Activated CD8-positive, alpha-beta memory T cell treated with anti-CD3 and anti-CD28 coated beads for 4 hours (primary cell): Measurements from ENCODE around the gene CMC1.

Source experiments
- DNase-seq, 2 donors: peaks; one replicate each; pipeline ENCODE4 v3.0.0-alpha.2; 2020; ENCODE audit warnings: low read depth in 2 of 2

Gene CMC1

DNA sequence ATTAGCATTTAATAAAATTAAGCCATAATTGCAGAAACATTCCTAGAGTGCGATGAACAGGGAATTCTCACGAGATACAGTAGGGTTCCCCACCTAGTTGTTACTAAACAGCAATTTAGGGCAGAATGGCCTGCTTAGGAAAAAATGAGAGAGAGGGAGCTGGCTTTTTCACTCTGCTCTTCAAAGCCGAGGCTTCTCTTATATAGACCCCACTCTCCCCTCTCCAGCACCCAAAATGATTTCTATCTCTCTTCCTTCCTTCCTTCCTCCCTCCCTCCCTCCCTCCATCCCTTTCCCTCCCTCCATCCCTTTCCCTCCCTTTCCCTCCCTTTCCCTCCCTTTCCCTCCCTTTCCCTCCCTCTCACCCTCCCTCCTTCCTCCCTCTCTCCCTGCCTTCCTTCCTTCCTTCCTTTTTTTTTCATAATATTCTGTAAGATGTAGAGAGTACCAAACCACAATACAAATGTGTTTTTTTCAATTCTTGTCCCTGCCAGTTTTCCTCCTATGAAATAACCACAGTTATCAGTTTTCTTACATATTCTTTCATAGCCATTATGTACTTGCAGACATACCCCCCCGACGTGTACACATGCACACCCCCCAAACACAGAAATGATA, 59.0 kb downstream of the CMC1 start:
- DNase-seq = no peak

DNA sequence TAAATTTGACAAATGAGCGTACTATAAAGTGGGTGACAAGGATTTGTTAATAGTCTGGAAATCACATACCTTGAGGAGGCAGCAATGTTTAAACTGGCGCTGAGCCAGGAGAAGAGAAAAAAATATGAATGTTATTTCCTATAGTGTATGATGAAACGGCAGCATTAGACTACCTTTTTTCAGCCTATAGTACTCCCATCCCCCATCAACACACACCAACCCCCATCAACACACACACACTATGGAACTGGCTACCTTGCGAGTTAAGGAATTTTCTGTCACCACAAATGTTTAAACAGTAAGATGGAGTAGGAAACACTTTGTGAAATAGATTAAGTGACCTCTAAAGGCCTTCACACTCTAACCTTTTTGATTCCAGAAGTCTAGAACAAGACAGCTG, 60.3 kb downstream of the CMC1 start:
- DNase-seq = no peak

DNA sequence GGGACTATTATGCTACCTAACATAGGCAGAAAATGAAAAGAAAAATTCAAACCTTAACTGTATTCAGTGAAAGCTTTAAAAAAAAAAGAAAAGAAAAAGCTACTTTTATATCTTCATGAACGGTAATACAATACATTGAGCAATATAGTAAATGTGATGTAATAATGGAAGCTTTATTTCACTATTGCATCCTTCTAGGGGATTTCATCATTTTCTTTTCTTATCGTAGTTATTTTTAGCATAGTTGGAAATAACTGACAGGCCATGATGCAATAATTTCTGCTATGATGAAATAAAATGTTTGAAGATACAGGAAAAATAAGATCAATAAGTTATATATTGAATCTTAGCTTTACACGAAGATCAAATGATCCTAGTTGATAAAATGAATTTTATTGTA, 66.8 kb downstream of the CMC1 start:
- DNase-seq = no peak

DNA sequence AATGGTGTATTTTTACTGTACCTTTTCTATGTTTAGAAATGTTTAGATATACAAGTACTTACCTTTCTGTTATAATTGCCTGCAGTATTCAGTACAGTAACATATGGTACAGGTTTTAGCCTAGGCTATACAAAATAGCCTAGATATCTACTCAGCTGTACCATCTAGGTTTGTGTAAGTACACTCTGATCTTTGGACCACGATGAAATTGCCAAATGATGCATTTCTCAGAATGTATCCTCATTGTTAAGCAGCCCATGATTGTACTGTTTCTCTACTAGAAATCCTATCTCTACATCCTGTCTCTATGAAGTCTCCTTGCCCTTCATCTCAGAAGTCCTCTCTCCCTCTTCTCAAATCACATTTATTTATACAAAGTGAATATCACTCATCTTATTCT, 74.3 kb downstream of the CMC1 start:
- no peak for DNase-seq

DNA sequence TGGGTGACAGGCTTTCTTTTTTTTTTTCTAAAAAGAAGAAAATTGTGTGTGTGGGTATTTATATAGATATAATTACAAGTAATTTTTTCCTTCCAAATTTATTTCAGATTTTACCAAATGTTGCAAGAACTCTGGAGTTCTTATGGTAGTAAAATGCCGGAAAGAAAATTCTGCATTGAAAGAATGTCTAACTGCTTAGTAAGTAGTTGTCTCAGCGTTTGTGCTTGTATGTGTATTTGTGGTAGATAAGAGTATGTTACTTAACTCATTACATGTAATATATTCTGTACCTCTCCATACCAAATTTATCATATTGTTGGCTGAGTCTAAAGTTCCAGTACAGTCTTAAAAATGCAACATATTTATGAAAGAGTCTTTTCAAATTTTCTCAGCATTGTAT, 74.8 kb downstream of the CMC1 start:
- no peak for DNase-seq

DNA sequence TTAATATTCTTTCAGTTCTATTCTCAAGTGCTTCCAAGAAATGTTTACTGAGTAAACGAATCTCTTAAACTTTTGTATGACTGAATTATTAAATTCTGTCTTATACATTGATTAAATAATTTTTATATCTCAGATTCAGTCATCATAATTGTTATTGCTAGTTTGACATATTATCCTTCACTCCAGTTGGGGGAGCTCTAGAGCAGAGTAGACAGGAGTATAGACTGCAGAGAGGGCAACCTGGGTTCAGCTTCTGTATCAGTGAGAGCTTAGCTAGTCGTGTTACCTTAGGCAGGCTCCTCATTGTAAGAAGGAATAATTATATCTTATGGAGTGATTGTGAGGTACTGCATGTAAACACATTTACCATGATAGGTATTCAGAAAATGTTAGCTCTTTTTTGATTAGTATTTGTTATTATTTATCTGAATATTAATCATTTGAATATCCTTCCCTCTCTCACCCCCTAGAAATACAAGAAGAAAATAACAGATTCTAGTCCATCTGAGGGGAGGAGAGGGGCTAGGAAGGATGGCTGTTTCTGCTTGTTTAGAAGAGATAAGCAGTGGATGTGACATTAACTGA, 76.1 kb downstream of the CMC1 start:
- no peak for DNase-seq

DNA sequence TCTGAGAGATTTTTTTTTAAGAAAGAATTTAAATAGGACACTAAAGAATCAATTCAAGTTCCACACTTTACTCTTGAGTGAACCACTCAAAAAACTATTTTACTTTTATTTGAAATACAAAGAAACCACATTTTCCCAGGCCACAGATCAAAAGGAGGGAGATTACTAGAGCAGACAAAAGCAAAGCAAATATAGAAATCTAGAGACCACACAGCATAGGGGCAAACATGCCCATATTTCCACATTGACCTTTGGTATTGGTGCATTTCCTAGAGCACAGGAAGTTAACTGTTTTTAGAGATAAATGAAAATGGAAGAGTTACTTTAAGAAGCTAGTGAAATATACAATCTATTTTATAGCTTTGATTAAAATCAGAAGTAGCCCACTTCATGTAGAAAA, 79.6 kb downstream of the CMC1 start:
- DNase-seq = no peak

DNA sequence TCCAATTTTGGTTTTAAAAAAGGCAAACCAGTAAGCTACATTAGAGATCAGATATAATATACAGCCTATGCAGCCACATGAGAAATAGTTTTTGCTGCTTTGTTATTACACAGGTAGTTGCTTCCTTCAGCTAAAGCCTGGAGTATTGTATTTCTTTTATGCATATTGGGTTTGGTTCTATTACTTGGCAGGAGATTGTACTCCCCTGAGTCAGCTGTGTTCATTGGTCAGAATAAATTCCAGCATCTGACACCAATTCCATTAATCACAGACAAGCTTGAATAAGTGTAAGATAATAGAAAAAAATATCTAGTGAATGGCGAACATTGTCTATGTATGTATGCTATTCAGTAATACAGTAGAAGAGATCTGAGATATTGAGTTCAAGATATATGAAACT, 81.0 kb downstream of the CMC1 start:
- no peak for DNase-seq

DNA sequence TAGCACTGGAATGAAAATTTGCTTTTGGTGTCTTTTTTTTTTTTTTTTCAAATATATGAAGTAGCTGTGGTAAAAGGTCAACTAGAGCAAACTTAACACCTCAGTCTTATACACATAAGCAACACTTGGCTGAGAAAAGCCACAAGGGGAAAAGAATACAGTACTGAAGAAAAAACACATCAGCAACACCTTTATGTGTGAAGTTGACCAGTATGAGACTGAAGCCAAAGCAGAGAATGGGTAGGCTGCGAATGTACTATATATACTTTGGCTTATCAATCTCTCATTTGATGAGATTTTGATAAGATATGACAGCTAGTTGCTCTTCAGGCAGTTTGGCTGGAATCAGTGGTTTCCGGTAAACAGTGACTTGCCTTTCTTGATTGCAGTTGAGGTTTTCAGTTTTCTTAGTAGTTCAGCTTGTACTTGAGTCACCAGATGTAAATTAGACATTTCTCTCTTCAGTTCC, 85.1 kb downstream of the CMC1 start:
- DNase-seq = peak in 1 of 2 donors; percentile 20

DNA sequence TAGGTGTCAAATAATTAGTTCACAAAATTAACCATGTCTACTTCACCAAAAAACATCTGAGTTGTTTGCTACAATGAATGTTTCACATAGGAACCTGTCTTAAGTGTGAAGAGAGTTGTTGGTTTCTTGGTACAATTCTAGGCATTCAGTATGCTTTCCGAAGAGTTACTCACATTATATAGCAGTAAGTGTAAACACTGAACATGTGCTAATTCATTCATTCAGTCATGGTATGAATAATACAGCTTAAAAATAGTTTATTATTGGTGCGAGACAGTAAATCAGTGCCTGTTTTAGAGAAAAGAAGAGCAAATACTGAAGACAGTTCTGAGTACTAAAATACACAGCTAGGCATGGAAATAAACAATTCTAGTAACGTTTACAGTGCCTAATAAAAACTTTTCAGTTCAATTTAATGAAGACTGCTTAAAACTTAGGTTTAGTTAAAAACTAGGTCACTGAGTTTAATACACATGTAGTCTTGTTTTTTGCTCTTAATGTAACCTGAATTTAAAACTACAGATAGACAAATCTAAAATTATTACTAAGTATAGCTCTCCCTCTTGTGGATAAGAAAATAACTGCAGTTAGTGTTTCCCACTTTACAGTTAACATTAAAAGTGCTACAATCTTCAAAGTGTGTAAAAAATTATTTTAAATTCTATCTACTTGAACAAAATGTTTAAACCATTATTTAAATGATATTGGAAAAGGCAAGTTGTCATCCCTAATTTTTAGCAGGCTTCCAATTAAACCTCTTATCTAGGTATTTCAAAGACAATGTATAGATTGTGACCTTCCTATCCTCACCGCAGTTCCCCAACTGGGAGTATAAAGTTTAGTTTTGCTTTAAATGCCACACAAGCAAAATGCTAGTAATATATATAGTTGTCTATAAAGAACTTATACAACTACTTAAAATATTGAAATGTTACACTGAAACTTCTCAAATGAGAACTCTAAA, 87.1 kb downstream of the CMC1 start:
- no peak for DNase-seq

DNA sequence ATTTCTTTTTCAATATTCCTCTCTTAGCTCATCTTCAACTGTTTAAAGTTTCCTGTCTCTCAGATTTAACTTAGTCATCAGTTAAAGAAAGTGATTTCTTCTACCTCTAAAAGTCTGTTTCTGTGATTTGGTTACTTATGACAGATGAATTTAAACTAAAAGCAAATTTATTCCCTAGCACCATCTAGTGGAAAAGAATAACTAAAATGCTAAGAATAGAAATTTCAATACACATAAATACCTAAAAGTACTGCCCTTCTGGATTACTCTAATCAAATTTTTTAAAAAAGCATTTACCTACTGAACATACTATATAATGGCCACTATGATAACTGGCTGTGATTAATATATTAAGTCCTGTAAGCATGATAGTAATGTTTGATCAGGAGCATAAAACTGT, 93.1 kb downstream of the CMC1 start:
- no peak for DNase-seq

DNA sequence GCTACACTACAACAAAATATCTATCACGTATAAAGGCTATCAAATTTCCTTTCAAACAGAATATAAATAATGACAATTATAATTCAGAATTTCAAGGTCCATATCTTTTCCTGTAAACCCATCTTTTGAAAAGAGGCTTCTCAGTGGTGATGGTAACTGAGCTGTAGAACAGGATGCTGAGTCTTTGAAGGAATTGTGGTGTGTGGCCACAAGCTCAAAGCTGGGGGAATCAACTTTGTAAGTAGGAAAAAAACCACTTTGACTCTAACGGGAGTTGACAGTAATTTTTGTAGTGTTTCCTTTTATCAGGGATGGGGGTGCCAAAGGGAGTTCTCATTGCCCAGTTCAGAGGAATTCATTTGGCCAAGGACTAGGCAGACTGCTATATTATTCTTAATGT, 93.8 kb downstream of the CMC1 start:
- DNase-seq = no peak

DNA sequence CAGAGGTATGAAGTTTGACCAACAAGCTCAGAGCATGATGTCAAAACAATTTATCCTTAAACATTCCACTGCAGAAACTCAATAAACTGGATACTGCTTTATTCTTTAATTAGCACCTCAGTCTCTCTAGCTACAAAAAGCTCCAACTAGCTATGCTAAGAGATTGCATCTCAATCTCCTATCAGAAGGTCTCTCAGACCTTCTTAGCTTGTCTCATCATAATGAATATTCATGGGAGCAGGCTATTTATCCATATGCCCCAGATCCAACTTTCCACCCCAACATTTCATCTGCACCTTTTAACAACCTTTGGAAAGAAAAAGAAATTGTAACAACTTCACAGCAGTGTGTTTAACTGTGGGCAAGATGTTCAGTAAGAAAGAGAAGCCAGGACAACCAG, 95.8 kb downstream of the CMC1 start:
- no peak for DNase-seq

DNA sequence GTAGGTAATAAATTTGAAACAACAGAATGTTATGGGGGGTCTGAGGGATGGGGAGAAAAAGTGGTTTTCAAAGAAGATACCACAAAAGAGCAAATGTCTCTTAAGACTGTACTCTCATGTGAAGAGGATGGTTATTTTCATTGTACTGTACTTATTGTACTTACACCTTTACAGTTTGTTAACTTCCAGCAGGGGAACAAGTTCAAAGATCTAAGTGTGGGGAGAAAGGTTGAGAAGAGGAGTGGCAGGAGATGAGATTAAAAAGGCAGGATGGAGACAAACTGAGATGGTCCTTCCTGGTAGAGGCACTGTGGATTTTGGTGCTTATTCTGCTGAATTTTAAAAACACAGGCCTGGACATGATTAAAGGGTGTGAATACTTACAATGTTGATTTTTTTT, 101.7 kb downstream of the CMC1 start:
- no peak for DNase-seq

DNA sequence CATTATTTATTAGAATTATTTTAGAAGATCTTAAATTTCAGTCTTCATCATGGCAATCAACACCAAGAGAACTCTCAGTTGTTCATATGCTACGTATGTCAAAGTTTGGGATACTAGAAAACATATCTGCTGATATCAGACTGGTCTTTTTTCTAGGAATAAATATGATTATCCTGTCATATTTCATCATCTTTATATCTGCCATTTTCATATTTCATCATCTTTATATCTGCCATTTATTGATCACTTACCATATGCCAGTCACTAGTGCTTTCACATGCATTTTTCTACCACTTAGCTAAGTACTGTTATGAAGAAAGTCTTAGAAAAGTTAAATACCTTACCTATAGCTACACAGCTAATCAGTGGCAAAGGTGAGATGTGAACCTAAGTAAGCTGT, 104.3 kb downstream of the CMC1 start:
- no peak for DNase-seq

DNA sequence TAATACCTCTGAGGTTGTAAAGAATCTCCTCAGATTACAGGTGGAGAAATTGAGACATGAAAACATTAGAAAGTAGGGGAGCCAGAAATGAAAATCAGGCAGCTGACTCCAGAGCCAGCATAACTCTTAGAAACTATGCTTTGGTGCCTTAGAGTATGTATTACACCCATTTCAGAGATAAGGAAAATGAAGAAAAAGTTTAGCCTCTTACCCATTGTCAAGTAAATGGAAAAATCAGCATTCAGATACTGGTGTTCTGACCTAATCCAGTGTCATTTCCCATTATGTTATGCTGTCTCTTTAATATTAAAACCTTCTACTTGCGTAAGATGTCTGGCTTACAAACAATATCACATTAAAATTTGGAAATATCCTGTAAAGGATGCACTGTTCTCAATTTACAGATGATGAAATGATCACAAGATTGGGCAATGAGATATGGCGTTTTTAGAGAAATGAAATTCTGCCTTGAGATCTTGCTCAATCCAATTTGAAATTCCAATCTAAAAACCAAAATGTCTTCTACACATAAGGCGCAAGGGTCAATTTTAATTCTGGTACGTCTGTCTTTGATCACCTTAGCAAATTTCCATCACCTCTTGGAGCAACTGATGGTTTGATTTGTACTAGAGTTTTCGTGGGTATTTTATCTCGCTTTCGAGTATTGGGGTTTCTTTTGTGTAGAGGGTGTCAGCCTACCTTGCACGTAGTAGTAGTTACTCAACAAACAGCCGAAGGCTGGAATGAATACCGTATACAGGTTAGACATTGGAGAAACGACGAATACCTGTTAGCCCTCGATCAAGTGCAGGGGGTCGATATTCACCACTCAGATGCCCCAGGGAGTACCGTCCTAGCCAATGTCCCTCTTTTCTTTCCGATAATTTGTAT, 106.2 kb downstream of the CMC1 start:
- DNase-seq = no peak

DNA sequence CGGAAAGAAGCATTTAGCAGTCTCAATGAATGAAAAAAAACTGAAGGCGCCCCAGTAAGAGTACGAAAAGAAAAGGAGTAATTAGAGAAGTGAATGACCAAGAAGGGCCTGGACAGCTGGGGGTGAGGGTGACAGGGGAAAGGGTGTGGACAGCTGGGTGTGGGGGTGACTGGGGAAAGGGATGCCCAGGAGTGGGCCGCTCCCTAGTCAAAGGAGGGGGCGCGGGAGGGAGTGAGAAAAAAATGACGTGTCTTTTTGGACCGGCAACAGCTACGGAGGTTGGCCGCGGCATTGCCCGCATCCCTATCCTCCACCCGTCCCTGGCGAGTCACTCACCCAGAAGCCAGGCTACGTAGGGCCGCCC, 106.8 kb downstream of the CMC1 start:
- DNase-seq = no peak

DNA sequence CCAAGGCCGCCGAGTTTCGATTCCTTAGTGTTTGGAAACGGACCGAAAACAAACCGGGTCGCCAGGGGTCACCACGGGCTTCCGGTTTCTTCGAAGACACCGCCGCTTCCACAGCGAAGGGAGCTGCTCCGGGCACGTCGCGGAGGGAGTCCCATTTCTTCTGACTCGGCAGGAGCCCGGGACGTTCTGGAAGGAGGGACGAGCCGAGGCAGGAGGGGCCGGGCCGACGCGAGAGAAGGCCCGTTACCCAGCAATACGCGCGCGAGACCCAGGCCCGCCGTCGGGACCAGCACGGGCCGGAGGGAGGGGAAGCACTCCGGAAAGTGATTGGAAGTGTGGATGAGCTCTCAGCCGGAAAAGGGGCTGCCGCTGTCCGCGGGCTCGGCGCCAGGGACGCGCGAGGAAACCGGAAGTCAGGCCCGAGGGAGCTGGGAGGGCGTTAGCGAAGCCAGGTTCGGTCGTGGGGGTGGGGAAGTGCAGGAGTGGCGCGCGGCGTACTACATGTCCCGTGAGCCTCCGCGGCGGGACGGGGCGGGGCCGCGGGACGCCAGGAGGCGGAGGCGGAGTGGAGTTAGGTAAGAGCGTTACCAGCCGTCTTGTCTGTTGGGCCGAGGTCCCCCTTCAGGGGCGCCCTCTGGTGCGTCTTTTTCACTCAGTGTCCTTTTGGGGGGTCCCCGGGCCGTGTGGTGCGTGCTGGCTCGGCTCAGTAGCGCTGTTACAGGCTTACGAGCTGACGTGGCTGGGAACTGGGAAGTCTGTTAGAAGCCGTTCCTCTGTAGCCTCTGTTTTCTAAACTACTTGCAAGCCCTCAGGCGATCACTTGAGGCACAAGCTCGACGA, 107.4 kb downstream of the CMC1 start, which contains the start of the genes AZI2 and ZCWPW2:
Gene AZI2, minus strand, starts transcription at position 196 of the 840 bp plus-strand sequence. CDS start 8,207 bp downstream, outside the sequence.
Gene ZCWPW2, plus strand, starts transcription at position 93 of the 840 bp plus-strand sequence. CDS start 64,348 bp downstream, outside the sequence.
- DNase-seq = peak; percentile 81 to 83

DNA sequence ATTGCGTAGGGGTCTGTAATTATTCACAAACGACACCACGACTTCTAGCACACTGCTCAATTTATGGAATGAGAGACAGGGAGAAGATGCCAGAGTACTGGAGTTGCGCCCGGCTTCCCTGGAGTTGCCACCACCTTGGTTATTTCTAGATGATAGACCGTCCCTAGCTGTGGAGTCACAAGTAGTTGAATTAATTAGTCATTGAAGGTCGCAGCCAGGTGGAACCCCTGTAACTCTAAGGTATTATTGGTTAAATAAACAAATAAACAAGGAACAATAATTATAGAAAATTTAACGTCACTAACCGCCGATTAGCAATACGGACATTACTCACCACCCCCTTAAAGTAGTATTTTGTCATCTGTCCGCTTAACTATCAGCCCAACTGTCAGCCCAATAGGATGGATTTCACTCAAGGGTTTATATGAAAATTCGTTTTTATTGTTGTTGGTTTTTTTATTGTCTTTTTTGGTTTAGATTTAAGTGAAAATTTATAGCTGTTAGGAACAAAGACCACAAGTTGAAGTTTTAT, 108.1 kb downstream of the CMC1 start:
- DNase-seq = no peak
